ENCODE data around the gene MGST2.
A peak's percentile ranks its signal among the peaks of the same experiment; 100 is the strongest.

MGST2 gene

GRCh38 chr4:139663561-139664138 lies 2.0 kb upstream of the MGST2 start:
- WGBS (ENCODE audit: extremely low coverage, insufficient coverage, insufficient read length), result no CpG with 5 or more reads among the region's 1 CpG

GRCh38 chr4:139664442-139664841 lies 1.2 kb upstream of the MGST2 start:
- no peak for DNase-seq
- no peak overlapping the region for H2BK120ac ChIP-seq (ENCODE audit: insufficient read depth, low read length, poor library complexity)
- H3K9me3 ChIP-seq (ENCODE audit: insufficient read depth, low read depth, low read length), result no peaks in the 10 kb centered on the region
- H4K12ac ChIP-seq (ENCODE audit: low read depth, low read length), result no peak overlapping the region
- peak overlapping the region; percentile 20 for H2BK5ac ChIP-seq (ENCODE audit: low read depth, low read length, poor library complexity)
- no CpG with 5 or more reads among the region's 2 CpGs for WGBS (ENCODE audit: extremely low coverage, insufficient coverage, insufficient read length)
- H2BK12ac ChIP-seq (ENCODE audit: low read length), result peak overlapping the region; percentile 7
- no peaks in the 10 kb centered on the region for H3K36me3 ChIP-seq (ENCODE audit: control insufficient read depth in 1 of 2, insufficient read depth in 2 of 2, low read length in 2 of 2)
- H3K4me1 ChIP-seq (ENCODE audit: control insufficient read depth in 1 of 2, insufficient read depth in 2 of 2, low read length in 2 of 2), result peaks cover 11 to 12% of the 10 kb centered on the region in 2 experiments
- H4K8ac ChIP-seq (ENCODE audit: low read depth, low read length), result no peak overlapping the region
- H3K18ac ChIP-seq (ENCODE audit: low read length), result no peak overlapping the region
- H4K91ac ChIP-seq (ENCODE audit: low read depth, low read length), result peak overlapping the region; percentile 41
- H3K9ac ChIP-seq (ENCODE audit: low read length), result no peak overlapping the region
- H3K4me2 ChIP-seq (ENCODE audit: low read length), result no peak overlapping the region
- no peak overlapping the region for H3K23ac ChIP-seq (ENCODE audit: low read length)
- no peak overlapping the region for H2AK5ac ChIP-seq (ENCODE audit: low read length)
- H3K79me1 ChIP-seq (ENCODE audit: low read length), result peaks cover 18% of the 10 kb centered on the region
- no peak overlapping the region for H2AFZ ChIP-seq (ENCODE audit: insufficient read depth, low read length, poor library complexity)
- H3K27ac ChIP-seq (ENCODE audit: low read depth, low read length), result no peak overlapping the region
- peaks cover 3% of the 10 kb centered on the region for H3K79me2 ChIP-seq (ENCODE audit: control insufficient read depth, insufficient read depth, low read length, poor library complexity)
- peak overlapping the region; percentile 38 for H3K4ac ChIP-seq (ENCODE audit: low read depth, low read length)
- H3K4me3 ChIP-seq (ENCODE audit: low read depth, low read length), result no peak overlapping the region
- no peak overlapping the region for H3K14ac ChIP-seq (ENCODE audit: low read length)
- H3K27me3 ChIP-seq (ENCODE audit: insufficient read depth, low read length), result no peaks in the 10 kb centered on the region

More at GRCh38 chr4:139663561-139664138, 2.0 kb upstream of the MGST2 start:
- no peak overlapping the region for H2BK5ac ChIP-seq (ENCODE audit: low read depth, low read length, poor library complexity)
- H3K79me2 ChIP-seq (ENCODE audit: control insufficient read depth, insufficient read depth, low read length, poor library complexity), result peaks cover 2% of the 10 kb centered on the region
- H3K9ac ChIP-seq (ENCODE audit: low read length), result no peak overlapping the region
- no peak overlapping the region for H3K4me3 ChIP-seq (ENCODE audit: low read depth, low read length)
- H2BK12ac ChIP-seq (ENCODE audit: low read length), result peak overlapping the region; percentile 2
- no peak overlapping the region for H2AFZ ChIP-seq (ENCODE audit: insufficient read depth, low read length, poor library complexity)
- H3K4me2 ChIP-seq (ENCODE audit: low read length), result no peak overlapping the region
- no peak overlapping the region for H4K12ac ChIP-seq (ENCODE audit: low read depth, low read length)
- peaks cover 6 to 8% of the 10 kb centered on the region in 2 experiments for H3K4me1 ChIP-seq (ENCODE audit: control insufficient read depth in 1 of 2, insufficient read depth in 2 of 2, low read length in 2 of 2)
- peaks cover 19% of the 10 kb centered on the region for H3K79me1 ChIP-seq (ENCODE audit: low read length)
- no peak overlapping the region for H3K18ac ChIP-seq (ENCODE audit: low read length)
- no peaks in the 10 kb centered on the region for H3K9me3 ChIP-seq (ENCODE audit: insufficient read depth, low read depth, low read length)
- H3K36me3 ChIP-seq (ENCODE audit: control insufficient read depth in 1 of 2, insufficient read depth in 2 of 2, low read length in 2 of 2), result no peaks in the 10 kb centered on the region
- H3K4ac ChIP-seq (ENCODE audit: low read depth, low read length), result no peak overlapping the region
- no peak overlapping the region for H3K27ac ChIP-seq (ENCODE audit: low read depth, low read length)
- no peak overlapping the region for H2BK120ac ChIP-seq (ENCODE audit: insufficient read depth, low read length, poor library complexity)
- no peak overlapping the region for H2AK5ac ChIP-seq (ENCODE audit: low read length)
- peak overlapping the region; percentile 58 for H4K91ac ChIP-seq (ENCODE audit: low read depth, low read length)
- no peak for DNase-seq
- no peak overlapping the region for H4K8ac ChIP-seq (ENCODE audit: low read depth, low read length)
- no peak overlapping the region for H3K23ac ChIP-seq (ENCODE audit: low read length)
- no peaks in the 10 kb centered on the region for H3K27me3 ChIP-seq (ENCODE audit: insufficient read depth, low read length)
- H3K14ac ChIP-seq (ENCODE audit: low read length), result no peak overlapping the region

- H3K4ac ChIP-seq (ENCODE audit: low read depth, low read length), result no peak overlapping the region
- peak overlapping the region; percentile 22 for H3K14ac ChIP-seq (ENCODE audit: low read length)
- H3K79me2 ChIP-seq (ENCODE audit: control insufficient read depth, insufficient read depth, low read length, poor library complexity), result peaks cover 4% of the 10 kb centered on the region
- no peak overlapping the region for H3K23ac ChIP-seq (ENCODE audit: low read length)
- DNase-seq, result peak; percentile 25 to 31
- H3K27ac ChIP-seq (ENCODE audit: low read depth, low read length), result peak overlapping the region; percentile 91
- H4K12ac ChIP-seq (ENCODE audit: low read depth, low read length), result no peak overlapping the region
- H3K27me3 ChIP-seq (ENCODE audit: insufficient read depth, low read length), result no peaks in the 10 kb centered on the region
- peak overlapping the region; percentile 41 for H2BK5ac ChIP-seq (ENCODE audit: low read depth, low read length, poor library complexity)
- no CpG with 5 or more reads among the region's 10 CpGs for WGBS (ENCODE audit: extremely low coverage, insufficient coverage, insufficient read length)
- no peaks in the 10 kb centered on the region for H3K9me3 ChIP-seq (ENCODE audit: insufficient read depth, low read depth, low read length)
- H3K79me1 ChIP-seq (ENCODE audit: low read length), result peaks cover 21% of the 10 kb centered on the region
- no peak overlapping the region for H2AK5ac ChIP-seq (ENCODE audit: low read length)
- H2AFZ ChIP-seq (ENCODE audit: insufficient read depth, low read length, poor library complexity), result peak overlapping the region; percentile 32
- H2BK12ac ChIP-seq (ENCODE audit: low read length), result peak overlapping the region; percentile 11
- H3K36me3 ChIP-seq (ENCODE audit: control insufficient read depth in 1 of 2, insufficient read depth in 2 of 2, low read length in 2 of 2), result no peaks in the 10 kb centered on the region
- peak overlapping the region; percentile 68 for H3K4me2 ChIP-seq (ENCODE audit: low read length)
- peak overlapping the region; percentile 70 for H2BK120ac ChIP-seq (ENCODE audit: insufficient read depth, low read length, poor library complexity)
- peak overlapping the region; percentile 67 for H4K91ac ChIP-seq (ENCODE audit: low read depth, low read length)
- H3K18ac ChIP-seq (ENCODE audit: low read length), result no peak overlapping the region
- H3K4me3 ChIP-seq (ENCODE audit: low read depth, low read length), result no peak overlapping the region
- peaks cover 17% of the 10 kb centered on the region in 2 experiments for H3K4me1 ChIP-seq (ENCODE audit: control insufficient read depth in 1 of 2, insufficient read depth in 2 of 2, low read length in 2 of 2)
- no peak overlapping the region for H3K9ac ChIP-seq (ENCODE audit: low read length)
- H4K8ac ChIP-seq (ENCODE audit: low read depth, low read length), result peak overlapping the region; percentile 72
These were observed 435 bp upstream of the MGST2 start for GRCh38 chr4:139665079-139665689.

GRCh38 chr4:139666735-139667281 lies 1.2 kb downstream of the MGST2 start:
- no CpG with 5 or more reads among the region's 11 CpGs for WGBS (ENCODE audit: extremely low coverage, insufficient coverage, insufficient read length)
- Histone ChIP-seq H3K79me1 (ENCODE audit: low read length) (peaks cover 22% of the 10 kb centered on the region), H3K9ac (ENCODE audit: low read length) (no peak overlapping the region), H3K27me3 (ENCODE audit: insufficient read depth, low read length) (no peaks in the 10 kb centered on the region), H4K8ac (ENCODE audit: low read depth, low read length) (peak overlapping the region; percentile 42), H2BK120ac (ENCODE audit: insufficient read depth, low read length, poor library complexity) (peak overlapping the region; percentile 5), H4K12ac (ENCODE audit: low read depth, low read length) (no peak overlapping the region), H3K14ac (ENCODE audit: low read length) (peak overlapping the region; percentile 18), H2AFZ (ENCODE audit: insufficient read depth, low read length, poor library complexity) (no peak overlapping the region), H3K4me3 (ENCODE audit: low read depth, low read length) (no peak overlapping the region), H2AK5ac (ENCODE audit: low read length) (no peak overlapping the region), H2BK5ac (ENCODE audit: low read depth, low read length, poor library complexity) (peak overlapping the region; percentile 6), H3K4ac (ENCODE audit: low read depth, low read length) (no peak overlapping the region), H3K23ac (ENCODE audit: low read length) (no peak overlapping the region), H3K79me2 (ENCODE audit: control insufficient read depth, insufficient read depth, low read length, poor library complexity) (peaks cover 4% of the 10 kb centered on the region), H3K9me3 (ENCODE audit: insufficient read depth, low read depth, low read length) (no peaks in the 10 kb centered on the region), H3K27ac (ENCODE audit: low read depth, low read length) (peak overlapping the region; percentile 89), H3K36me3 (ENCODE audit: control insufficient read depth in 1 of 2, insufficient read depth in 2 of 2, low read length in 2 of 2) (no peaks in the 10 kb centered on the region), H4K91ac (ENCODE audit: low read depth, low read length) (peak overlapping the region; percentile 45), H3K4me1 (ENCODE audit: control insufficient read depth in 1 of 2, insufficient read depth in 2 of 2, low read length in 2 of 2) (peaks cover 17% of the 10 kb centered on the region in 2 experiments), H2BK12ac (ENCODE audit: low read length) (peak overlapping the region; percentile 70), H3K4me2 (ENCODE audit: low read length) (peak overlapping the region; percentile 61), H3K18ac (ENCODE audit: low read length) (peak overlapping the region; percentile 55)
- peak in 1 of 2 donors; percentile 44 for DNase-seq
